Left forelimb (tissue), 1 donor: ENCODE measurements around the gene TMEM18.
"Not testable (repeated sequence)": the region's sequence is repeated elsewhere in the genome, so short reads cannot be mapped to it uniquely, and the experiment has no call there.

ENCODE experiments used
- DNase-seq: peaks from one replicate; pipeline ENCODE4 v3.0.0-alpha.2; 2018; ENCODE audit warnings: low spot score

The TMEM18 gene

DNA sequence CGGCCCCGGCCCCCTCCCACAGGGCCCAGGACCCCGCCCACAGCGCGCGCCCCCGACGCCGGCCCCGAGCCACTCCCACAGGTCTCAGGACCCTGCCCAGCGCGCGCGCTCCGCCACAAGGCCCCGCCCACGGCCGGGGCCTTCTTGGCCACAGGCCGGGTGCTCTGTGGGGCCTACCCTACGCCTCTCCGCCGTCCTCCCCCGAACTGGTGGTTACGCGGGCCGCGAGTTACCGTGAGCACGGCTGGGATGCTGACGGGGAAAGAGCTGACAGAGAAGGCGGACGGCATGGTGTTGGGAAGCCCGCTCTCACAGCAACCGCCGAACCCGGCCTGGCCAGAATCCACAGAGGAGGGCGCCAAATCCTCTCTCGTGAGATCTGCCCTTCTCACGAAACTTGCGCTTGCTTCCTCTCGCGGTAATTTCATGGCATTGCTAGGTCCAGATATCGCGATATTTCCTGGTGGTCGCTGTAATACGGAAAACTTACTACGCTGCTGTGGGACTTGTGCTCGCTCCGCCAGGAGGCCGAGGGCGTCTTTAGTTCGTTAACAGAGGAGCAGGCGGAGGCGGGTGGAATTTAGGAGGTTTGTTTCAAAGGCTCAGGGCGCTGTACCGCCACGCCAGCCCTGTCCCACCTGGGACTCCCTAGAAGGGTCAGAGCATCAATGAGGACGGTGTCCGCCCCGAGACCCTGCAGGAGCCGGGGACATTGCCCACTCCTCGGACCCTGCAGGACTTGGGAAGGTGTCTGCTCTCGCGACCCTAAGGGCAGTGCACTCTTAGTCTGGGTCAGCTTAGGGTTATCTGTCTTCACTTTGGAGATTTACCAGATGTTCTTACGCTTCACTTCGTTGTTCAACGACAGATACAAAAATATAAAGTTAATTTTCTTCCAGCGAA lies at the start of gene TMEM18:
Gene TMEM18 (minus strand): TSS at position 351 of the 903 bp plus-strand sequence. CDS start 61 bp downstream, at position 290.
- DNase-seq = peak; percentile 100

DNA sequence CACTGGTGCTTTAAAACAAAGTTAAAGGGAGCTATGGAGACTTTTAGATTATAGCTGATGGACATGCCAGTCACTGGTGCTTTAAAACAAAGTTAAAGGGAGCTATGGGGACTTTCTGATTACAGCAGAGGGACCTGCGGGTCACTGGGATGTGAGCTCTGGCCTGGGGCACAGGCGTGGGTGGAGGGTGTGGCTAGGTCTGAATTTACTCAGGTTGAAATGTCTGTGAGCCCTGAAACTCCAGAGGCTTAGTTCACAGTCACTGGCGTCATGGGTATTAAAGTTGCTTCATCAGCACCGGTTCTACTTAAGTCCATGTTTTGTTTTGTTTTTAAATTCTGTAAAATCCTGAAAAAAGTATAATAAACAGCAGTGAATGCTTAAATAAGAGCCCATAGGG lies 49.0 kb upstream of the TMEM18 start:
- no peak for DNase-seq

DNA sequence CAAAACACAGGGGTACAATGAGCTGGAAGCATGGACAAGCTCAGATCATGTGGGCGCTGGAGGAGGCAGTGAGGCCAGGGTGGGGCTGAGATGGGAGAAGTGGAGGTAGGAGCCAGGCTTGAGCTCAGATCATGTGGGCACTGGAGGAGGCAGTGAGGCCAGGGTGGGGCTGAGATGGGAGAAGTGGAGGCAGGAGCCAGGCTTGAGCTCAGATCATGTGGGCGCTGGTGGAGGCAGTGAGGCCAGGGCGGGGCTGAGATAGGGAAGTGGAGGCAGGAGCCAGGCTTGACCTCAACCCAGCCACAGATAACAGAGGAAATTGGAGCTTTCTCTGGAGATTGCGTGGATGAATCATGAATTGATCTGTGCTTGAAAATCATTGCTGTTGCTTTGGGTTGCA lies 48.3 kb upstream of the TMEM18 start:
- no peak for DNase-seq

DNA sequence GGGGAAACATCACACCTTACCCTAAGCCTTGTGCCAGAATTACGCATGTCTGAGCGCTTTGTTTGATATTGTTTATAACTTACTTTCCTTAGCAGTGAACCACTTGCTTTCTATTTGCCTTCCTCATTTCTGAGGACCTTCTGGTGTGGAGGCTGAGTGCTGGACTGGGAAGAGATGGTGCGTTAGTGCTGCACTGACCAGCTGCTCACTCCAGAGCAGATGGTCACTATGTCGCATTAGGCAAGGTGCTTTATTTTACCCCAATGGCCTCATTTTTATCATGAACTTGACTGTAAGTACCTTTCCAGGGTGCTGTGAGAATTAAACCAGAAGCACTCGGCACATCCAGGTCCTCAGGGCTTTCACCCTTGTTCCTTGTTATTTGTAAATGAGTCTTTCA lies 46.6 kb upstream of the TMEM18 start:
- no peak for DNase-seq

DNA sequence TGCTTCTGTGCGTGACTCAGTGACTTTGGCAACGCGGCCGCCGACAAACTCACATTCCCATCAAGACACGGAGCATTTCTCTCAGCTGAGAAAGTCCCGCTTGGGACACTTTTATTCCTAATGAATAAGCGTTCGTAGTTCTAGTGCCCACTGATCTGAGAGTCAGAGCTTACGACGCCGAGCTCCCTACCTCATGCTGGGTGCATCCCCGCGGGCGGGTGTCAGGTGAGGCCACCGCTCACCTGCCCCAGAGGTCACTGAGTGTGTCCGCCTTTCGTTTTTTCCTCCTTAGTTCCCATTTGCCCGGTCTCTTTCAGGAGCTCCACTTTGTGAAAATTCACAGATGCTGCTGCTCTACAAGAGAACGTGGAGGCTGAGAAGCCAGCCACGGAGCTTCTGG lies 43.6 kb upstream of the TMEM18 start:
- no peak for DNase-seq

DNA sequence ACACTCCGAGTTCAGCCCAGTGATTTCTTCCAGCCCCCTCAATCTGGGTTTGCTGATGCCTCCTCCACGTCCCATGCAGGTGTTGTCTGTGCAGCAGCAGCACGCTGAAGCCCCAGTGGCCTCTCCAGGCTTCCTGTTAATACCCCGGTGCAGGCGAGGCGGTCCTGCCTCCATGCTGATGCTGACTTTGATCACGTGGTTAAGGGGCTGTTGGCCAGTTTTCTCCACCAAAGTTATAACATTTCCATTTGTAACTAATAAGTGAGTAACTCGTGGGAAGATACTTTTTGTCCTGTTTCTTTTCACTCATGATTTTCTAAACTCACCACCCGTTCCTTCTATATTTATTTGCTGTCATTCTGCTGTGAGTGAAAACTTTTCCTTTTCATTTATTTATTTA lies 42.5 kb upstream of the TMEM18 start:
- DNase-seq = no peak

DNA sequence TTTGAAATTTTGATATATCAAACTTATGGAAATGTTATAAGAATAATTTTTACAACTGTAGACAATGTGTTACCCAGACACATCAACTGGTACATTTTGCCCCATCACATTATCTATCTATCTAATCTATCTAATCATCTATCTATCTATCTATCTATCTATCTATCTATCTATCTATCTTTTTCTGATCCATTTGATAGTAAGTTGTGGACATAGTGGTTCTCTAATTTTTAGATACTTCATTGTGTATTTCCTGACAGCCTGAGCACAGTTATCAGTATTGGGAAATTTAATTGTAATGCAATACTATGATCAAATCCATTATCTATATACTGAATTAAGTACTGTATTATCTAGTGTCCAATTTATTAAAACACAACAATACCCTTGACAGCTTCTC lies 42.0 kb upstream of the TMEM18 start:
- DNase-seq = no peak

DNA sequence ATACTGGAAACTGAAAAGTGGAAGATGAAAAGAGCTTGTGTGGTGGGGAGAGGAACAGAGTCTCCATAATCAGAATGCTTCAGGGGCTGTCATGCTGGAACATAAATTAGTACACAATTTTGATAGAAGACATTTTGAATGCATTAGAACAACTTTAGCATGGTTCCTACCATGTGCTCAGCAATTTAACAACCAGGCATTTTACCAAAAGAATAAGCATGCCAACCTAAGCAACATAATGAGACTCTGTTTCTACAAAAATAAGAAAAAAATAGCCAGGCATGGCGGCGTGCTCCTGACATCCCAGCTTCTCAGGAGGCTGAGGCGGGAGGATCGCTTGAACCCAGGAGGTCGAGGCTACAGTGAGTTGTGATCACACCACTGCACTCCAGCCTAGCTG lies 40.5 kb upstream of the TMEM18 start:
- no peak for DNase-seq

DNA sequence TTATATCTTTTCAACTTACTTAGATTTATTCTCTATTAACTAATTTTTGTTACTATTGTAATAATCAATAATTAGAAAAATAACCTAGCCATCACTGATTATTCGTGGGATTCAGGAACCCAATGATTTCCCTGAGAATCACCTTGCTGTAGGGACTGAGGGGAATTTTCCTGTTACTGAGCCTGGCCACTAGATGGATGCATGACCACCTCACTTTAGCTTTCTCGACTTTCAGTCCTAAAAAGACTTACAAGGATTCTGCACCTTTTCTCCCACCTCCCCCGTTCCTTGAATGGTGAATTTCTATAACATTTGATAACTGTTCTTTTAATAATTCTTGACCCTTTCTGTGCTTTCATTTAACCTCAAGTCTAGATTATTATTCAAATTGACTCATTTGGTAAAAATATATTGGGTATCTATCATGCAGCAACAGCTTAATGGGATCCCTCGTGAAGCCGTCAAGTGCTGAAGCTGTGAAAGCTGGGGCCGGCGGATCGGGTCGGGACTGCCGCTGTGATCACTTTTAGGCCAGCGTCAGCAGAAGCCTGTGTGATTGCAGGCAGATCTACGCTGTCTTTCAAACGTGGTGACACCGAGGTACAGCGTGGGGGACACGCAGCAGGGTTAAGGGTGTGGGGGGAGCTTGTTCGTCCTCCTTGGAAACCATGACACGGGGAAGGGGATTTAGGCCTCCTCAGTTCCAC lies 38.8 kb upstream of the TMEM18 start:
- DNase-seq = no peak

DNA sequence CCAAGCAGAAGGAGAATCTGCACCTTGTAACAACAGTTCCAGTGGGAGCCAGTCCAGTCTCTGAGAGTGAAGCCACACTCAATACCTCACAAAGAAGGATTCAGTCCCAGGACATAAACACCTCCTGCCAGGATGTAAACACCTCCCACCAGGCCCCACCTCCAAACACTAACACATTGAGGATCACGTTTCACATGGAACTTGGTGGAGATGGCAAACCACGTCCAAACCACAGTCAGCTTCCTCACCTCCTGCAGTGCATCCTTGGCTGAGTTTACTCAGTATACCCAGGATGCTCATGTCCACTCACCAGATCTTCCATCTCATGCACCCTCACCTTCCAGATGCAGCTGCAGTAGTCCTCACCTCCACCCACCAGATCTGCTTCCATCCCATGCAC lies 37.8 kb upstream of the TMEM18 start:
- no peak for DNase-seq

DNA sequence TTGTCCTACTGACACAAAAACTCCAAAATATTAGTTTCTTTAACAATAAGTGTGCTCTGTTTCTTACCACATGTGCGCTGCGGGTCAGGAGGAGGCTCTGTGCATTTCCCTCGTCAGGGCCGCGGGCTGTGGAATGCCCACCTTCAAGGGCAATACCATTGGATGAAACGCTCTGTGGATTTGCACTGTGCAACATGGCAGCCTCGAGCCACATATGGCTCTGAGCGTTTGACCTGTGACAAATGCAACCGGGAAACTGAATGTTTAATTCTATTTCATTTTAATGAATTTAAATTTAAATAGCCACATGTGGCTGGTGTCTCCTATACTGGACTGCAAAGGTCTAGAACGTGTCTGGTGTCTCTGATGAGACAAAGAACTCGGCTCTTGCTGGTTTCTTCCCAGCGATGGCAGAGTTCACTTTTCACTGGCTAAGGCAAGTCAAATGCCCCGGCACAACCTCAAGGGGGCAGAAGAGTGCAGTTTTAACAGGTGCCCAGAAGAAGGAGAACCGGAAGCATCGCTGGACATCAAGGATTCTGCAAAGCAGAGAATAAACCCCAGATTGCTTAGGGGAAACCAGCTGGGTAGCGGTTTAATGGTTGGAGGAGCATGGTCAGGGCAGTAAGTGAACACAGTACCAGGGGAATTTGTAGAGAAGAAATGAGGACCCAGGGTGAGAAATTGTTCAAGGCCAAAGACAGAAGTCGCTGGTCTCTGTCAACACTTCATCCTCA lies 37.0 kb upstream of the TMEM18 start:
- no peak for DNase-seq

DNA sequence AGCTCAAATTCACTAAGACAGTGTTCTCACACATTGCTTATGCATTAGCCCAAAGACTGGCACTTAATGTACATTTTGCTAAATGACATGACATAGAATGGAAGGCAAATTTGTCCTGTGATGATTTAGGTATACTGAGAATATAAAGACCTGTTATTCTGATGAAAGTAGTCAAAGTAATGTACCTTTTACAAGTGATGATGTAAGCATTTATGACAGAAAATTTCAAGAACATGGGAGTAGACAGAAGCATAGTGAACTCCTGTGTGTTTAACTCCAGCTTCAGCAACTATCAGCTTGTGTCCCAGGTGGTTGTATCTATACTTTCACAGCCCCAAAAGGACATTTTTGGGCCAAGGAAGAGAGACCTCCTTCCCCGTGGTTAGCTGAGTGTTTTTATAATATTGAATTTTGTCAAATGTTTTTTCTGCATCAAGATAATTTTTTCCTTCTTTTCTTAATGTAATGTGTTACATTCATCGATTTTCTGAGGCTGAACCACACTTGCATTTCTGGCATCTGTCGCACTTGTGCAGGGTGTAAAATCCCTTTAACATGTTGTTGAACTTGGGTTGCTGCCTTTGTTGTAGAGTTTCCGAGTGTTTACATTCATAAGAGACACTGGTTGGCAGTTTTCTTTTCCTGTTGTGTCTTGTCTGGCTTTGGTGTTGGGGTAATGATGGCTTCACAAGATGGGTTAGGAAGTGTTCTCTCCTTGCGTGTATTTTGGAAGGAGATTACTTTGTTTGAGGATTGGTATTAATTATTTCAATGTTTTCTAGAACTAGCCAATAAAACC lies 33.9 kb upstream of the TMEM18 start:
- DNase-seq = no peak

DNA sequence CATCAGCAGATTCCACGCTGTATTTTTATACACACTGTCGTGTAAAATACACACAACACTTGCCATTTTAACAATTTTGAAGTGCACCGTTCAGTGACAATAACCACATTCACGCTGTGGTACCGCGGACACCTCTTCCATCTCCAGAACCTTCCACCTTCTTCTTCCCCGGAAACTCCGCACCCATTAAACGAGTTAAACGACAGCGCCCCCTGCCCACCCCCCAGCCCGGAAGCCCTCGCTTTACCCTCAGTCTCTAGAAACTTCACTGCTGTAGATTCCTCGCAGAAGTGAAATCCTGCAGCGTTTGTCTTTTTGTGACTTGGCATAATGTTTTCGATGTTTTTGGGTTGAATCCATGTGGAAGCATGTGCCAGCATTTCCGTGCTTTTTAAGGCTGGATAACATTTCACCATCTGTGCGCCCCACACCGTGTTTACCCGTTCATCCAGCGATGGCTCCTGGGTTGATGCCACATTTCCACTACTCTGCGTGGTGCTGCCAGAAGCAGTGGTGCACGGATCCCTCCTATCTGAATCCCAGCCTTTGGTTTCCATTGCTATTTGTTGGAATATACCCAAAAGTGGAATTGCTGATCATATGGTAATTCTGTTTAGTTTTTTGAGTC lies 32.0 kb upstream of the TMEM18 start:
- DNase-seq = no peak

DNA sequence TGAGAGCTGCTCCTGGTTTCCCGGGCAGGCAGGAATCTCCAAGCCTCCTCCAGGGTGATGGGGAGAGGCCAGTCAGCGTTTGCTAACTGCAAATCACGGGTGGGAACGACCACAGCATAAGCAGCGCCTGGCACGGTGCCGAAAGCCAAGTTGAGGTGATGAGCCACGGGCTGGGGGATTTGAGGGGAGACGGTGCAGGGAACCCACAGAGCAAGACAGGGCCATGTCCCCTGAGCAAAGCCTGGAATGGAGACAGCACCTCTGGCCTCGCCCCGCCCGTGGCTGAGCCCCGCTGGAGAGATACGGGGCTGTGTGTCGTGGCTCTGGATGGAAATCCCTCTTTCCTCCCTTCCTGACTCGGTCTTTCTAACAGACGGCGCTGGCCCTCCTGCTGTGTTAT lies 31.5 kb upstream of the TMEM18 start:
- DNase-seq = no peak

DNA sequence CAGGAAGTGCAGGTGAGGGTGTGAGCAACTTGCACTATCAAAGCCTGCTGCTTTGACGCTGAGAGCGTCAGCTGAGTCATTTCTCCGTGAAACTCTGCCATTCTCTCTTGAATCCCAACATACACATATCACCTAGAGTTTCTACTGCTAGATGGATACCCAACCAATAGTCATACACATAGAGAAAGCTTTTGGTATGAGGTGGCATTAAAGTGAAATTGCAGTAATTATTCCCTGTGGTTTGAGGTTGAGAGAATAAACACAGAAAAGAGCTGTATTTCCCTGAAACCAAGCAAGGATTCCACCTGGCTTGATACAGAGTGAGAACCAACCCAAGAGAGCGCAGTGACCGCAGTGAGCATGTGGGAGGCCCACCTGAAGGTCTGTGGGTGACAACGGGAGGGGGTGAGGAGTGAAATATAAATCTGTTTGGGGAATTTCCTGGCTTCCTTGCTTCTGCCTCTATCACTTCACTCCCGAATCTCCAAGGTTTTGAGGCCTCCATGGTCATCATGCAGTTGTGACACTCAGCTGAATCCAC lies 28.8 kb upstream of the TMEM18 start:
- no peak for DNase-seq

DNA sequence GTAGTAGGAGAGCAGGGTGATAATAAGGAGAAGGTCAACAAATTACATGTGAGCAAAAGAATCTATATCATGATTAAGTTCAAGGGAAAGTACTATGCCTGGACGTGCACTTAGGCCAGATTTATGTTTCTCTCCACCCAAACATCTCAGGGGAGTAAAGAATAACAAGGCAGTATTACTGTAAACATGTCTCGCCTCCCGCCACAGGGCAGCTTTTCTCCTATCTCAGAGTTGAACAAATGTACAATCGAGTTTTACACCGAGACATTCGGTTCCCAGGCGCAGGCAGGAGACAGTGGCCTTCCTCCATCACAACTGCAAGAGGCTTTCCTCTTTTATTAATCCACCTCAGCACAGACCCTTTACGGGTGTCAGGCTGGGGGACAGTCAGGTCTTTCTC lies 25.6 kb upstream of the TMEM18 start:
- DNase-seq = not testable (repeated sequence)

DNA sequence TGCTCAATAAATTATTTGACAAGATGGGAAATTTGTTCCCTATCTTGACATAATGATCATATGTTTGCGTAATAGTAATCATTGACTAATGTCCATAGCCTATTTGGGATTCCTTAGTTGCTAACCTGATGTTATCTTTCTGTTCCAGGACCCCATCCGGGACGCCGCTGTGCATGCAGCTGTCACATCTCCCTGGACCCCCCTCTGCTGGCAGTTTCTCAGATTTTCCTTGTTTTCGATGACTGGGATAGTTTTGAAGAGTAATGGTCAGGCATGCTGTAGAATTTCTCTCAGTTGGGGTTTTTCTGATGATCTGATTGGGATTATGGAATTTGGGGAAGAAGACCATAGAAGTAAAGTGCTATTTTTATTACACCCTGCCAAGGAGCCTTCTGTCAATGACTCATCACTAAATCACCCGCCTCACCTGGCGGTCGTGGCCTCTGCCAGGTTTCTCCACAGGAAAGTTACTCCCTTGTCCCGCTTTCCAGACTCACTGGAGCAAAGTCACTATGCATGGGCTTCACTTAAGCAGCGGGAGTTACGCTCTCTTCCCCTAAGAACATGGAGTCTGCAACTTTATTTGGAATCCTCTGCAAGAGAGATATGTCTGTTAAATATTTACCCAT lies 19.9 kb upstream of the TMEM18 start:
- no peak for DNase-seq

DNA sequence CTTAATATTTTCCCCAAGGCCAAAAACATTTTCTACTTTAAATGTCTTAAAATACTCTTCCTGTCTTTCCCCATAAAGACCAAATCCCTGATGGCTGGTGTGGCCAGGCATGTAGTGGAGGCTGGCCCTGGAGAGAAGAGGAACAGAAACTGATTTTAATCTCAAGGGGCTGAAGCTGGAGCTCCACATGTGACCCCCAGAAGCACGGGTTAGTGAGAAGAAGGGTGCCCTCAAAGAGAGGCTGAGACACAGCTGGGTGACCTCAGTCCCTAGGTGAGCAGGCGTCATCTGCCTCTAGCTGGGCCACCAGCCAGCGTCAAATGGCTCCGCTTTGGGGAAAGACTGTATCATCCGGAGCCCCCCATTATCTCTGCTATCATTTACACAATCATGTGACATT lies 19.3 kb upstream of the TMEM18 start:
- no peak for DNase-seq

DNA sequence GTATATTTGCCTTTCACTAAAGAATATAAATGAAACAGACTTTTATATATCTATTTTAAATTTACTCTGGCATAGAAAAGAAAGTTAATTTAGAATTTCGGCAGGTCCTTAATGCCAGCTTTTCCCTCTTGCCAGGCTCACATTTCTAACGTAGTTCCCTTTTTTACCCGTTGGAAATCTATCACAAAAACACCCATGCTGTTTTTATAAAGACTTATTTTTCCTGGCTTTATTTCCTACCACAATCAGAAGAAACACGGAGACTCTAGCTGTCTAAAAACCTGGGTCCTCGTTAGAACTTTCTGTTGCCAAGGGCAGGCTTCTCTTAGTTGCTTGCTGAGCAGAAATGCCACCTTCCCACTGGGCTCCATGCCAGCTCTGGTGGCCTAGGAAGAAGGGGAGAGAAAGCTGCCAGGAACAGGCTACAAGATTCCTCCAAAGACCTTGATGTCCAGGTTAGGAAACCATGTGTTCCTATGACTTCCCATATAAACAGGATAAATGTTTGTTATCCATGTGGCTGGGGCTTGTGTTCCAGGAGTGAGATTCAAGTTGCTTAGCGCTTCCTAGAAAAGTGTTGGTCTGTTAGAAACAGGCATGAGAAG lies 17.8 kb upstream of the TMEM18 start:
- no peak for DNase-seq

DNA sequence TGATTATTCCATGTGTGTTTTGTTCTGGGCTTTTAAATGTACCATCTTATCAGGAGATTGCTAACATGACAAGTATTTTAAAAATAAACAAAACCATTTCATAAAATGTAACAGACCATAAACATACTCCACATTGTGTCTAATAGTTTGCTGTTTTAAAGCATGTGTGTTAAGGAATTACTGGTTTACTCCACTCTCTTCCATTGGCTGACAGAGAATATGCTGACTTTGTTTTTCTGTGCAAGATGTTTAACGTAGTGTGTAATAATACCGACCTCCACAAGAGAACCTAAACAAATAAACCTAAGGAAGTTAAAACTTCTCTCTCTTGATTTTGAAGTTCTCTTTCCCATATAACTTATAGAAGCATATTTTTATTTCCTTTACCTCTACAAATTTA lies 17.0 kb upstream of the TMEM18 start:
- no peak for DNase-seq
